Kidney epithelial cell (primary cell): ENCODE data around the gene KLHL34. TPM values are rescaled to one million over a fixed set of nuclear protein-coding genes. Genes with fewer than 3 reads are reported as not detected.

Source experiments
- DNase-seq: peaks from one replicate; pipeline ENCODE4 v3.0.0-alpha.2; 2010; ENCODE audit warnings: low read depth
- H3K27me3 ChIP-seq: 2 replicates; pipeline ENCODE4 v1.6.0; 2011; ENCODE audit warnings: low read length; ENCODE audit not compliant: control insufficient read depth, insufficient read depth
- H3K36me3 ChIP-seq: 2 replicates; pipeline ENCODE4 v1.5.1; 2011; ENCODE audit warnings: low read length; ENCODE audit not compliant: control insufficient read depth, insufficient read depth
- H3K4me3 ChIP-seq: 2 replicates; pipeline ENCODE4 v1.5.1; 2011; ENCODE audit warnings: low read depth, mild to moderate bottlenecking, control low read depth, low read length
- total RNA-seq: library from RNA; depleted of rRNA; stranded (reverse); fragments of >200 nt; gene quantifications from 2 replicates; pipeline ENCODE4 v1.2.3, GENCODE V29; 2015
- TF ChIP-seq, protein P1 (sequence below): IDR thresholded peaks from 2 replicates; pipeline ENCODE4 v1.5.1; 2011; ENCODE audit warnings: mild to moderate bottlenecking, moderate library complexity, low read length, control low read depth, inconsistent platforms; ENCODE audit not compliant: insufficient read depth, poor library complexity, severe bottlenecking

The KLHL34 gene
- total RNA-seq, 1 donor from 2014 or later: 0.04 TPM

DNA sequence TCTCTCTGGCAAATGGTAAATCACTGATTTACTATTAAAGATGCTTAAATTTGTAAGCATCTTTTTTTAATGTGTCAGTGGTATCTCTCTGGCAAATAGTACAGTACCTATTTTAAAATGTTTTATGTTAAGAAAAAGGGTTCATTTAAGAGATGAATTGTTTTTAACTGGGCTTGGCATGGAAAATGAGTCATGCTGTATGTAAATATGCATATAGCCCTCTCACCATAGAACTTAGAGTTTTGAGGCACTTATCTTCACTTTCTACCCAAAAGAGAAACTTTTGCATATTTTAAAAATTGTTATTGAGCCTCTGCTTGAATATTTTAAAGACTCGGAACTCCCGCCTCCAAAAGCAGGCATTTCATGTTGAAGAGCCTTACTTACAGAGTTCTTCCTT lies 37.9 kb downstream of the KLHL34 start:
- H3K4me3 ChIP-seq: no peak overlapping the region

GRCh38 chrX:21616386-21616785 lies 41.7 kb downstream of the KLHL34 start:
- TF ChIP-seq, protein P1, sequence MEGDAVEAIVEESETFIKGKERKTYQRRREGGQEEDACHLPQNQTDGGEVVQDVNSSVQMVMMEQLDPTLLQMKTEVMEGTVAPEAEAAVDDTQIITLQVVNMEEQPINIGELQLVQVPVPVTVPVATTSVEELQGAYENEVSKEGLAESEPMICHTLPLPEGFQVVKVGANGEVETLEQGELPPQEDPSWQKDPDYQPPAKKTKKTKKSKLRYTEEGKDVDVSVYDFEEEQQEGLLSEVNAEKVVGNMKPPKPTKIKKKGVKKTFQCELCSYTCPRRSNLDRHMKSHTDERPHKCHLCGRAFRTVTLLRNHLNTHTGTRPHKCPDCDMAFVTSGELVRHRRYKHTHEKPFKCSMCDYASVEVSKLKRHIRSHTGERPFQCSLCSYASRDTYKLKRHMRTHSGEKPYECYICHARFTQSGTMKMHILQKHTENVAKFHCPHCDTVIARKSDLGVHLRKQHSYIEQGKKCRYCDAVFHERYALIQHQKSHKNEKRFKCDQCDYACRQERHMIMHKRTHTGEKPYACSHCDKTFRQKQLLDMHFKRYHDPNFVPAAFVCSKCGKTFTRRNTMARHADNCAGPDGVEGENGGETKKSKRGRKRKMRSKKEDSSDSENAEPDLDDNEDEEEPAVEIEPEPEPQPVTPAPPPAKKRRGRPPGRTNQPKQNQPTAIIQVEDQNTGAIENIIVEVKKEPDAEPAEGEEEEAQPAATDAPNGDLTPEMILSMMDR: no peak
- DNase-seq: no peak
- no peak overlapping the region for H3K4me3 ChIP-seq
- no peaks in the 10 kb centered on the region for H3K27me3 ChIP-seq
- no peaks in the 10 kb centered on the region for H3K36me3 ChIP-seq

More for the DNA sequence above, 37.9 kb downstream of the KLHL34 start:
- Histone ChIP-seq H3K27me3 (no peaks in the 10 kb centered on the region), H3K36me3 (no peaks in the 10 kb centered on the region)
- DNase-seq: no peak
- TF ChIP-seq, protein P1: no peak

DNA sequence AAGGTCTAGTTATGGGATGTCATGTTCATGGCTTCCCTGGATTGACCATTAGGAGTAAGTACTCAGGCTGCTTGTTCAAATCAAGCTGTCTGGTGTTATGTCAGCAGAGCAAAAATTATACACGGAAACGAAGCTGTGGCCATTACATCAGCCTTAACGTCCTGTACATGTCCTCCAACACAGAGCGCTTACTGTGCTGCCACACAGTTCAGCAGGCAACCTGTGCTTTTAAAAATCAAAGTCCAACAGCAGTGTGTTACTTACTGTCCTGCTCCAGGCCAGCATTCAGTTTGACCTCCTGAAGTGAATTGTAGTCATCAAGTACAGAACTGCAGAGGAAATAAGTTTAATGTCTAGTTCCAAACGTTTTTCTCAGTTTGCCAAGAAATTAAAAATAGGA lies 46.0 kb downstream of the KLHL34 start:
- DNase-seq: no peak
- H3K36me3 ChIP-seq: no peaks in the 10 kb centered on the region
- TF ChIP-seq, protein P1: no peak
- H3K27me3 ChIP-seq: no peaks in the 10 kb centered on the region
- H3K4me3 ChIP-seq: no peak overlapping the region

DNA sequence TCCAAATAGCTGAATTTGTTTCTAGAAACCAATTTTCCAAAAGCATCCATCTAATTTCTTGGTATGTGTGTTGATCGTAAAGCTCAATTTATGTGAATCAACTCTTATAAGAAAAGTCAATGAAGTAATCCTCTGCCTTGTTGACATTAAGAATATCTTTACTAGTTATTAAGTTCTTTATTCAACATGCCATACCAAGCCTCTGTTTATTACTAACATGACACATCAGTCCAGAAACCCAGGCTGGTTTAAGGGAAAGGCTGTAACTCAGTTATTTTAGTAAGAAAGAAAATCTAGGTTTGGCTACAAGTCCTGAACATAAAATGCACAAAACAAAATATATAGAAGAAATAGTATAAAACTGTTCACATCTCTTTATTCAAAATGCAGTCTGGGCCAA lies 48.0 kb downstream of the KLHL34 start:
- Histone ChIP-seq H3K4me3 (no peak overlapping the region), H3K27me3 (no peaks in the 10 kb centered on the region), H3K36me3 (no peaks in the 10 kb centered on the region)
- TF ChIP-seq, protein P1: no peak
- no peak for DNase-seq

- H3K4me3 ChIP-seq: no peak overlapping the region
- DNase-seq: no peak
- no peaks in the 10 kb centered on the region for H3K27me3 ChIP-seq
- TF ChIP-seq, protein P1: no peak
- no peaks in the 10 kb centered on the region for H3K36me3 ChIP-seq
These were observed 52.1 kb downstream of the KLHL34 start for GRCh38 chrX:21606002-21606401.

Other genes starting within 250 kb of the KLHL34 start
- not detected in 2 replicates for gene SMPX, start 99.8 kb upstream of the KLHL34 start, total RNA-seq
- 13.3 and 15.1 TPM in 2 replicates for gene MBTPS2, start 181.3 kb upstream of the KLHL34 start, total RNA-seq
- 1.7 and 1.8 TPM in 2 replicates for gene YY2, start 197.7 kb upstream of the KLHL34 start, total RNA-seq